Erythroblast (primary cell): Measurements from ENCODE around the gene GLIS2.

Experiments
- GATA1 ChIP-seq: IDR thresholded peaks from 2 replicates; pipeline ENCODE4 v1.6.1; 2011; ENCODE audit warnings: low read depth, mild to moderate bottlenecking, control low read depth, low read length, moderate library complexity
- POLR2A ChIP-seq: IDR thresholded peaks from 2 replicates; pipeline ENCODE4 v1.6.1; 2011; ENCODE audit warnings: mild to moderate bottlenecking, low read length

DNA sequence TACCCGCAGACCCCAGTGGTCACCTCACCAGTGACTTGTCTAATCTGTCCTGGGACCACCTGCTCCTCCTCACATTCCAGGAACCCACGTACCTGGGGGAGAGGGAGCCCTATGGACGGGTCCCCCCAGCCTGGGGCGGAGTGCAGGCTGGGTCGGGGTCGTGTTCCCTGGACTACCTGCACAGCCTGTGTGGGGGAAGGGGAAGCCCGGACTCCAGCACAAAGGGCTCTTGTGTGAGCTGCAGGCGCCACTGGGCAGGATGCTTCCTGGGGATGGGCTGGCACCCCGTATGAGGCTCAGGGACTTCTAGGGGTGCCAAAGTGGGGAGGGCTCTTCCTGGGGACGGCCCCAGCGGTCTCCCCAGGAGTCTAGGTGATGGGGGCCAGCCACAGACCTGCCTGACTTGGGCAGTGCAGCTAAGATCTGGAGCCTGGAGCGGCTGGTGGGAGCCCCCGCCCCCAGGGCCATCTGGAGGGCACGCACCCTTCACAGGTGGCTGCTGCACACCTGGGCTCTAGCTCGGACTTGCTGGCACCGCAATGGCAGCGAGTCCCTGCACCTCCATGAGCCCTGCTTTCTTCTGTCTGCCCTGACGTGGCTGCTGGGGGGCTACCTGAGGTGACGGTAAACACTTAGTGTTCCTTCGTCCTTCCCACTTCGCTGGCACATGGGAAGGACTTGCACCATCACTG, 63.3 kb downstream of the GLIS2 start:
- TF ChIP-seq POLR2A (no peak), GATA1 (no peak)
